ENCODE results near the gene GET4. TPM values are rescaled to one million over a fixed set of nuclear protein-coding genes. Genes with fewer than 3 reads are reported as not detected.
A peak's percentile ranks its signal among the peaks of the same experiment; 100 is the strongest.

GET4 gene
- total RNA-seq, 1 donor from 2014 or later: 4.2 TPM

DNA sequence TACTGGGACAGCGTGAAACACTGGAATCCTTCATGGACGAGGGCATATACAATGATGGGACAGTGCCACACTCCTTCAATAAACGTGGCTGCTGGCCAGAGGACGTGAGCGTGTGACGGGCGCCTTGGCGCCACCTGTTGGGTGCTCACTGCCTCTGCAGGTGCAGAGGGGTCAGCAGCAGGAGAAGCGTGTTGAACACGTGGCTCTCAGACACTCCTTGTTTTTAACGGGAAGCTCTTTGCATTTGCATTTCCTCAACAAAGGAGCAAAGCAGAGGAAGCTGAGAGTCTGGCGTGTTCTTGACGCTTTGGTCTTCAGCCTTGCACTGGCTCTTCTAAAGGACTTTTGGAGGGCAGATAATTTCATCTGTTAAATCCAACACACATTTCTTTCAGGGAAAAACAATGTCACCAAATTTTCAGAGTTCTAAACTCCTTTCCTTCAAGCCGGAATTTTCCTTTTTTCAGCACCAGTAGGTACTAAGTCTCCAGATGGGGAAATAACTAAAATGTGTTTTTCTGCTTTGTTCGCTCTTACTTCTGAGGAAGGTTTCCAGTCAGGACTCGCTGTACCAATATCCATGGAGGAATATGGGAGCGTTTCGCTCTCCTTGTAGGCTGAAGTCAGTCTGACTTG is 2.9 kb upstream of the GET4 start:
- Histone ChIP-seq H3K27me3 (no peaks in the 10 kb centered on the region), H3K4me1 (peaks cover 5 to 25% of the 10 kb centered on the region in 2 donors), H3K9me3 (no peaks in the 10 kb centered on the region), H3K4me3 (no peak overlapping the region), H3K36me3 (peaks cover 29 to 42% of the 10 kb centered on the region in 2 donors), H3K27ac (peak overlapping the region; percentile 47 to 66)
- TF ChIP-seq, protein P1, sequence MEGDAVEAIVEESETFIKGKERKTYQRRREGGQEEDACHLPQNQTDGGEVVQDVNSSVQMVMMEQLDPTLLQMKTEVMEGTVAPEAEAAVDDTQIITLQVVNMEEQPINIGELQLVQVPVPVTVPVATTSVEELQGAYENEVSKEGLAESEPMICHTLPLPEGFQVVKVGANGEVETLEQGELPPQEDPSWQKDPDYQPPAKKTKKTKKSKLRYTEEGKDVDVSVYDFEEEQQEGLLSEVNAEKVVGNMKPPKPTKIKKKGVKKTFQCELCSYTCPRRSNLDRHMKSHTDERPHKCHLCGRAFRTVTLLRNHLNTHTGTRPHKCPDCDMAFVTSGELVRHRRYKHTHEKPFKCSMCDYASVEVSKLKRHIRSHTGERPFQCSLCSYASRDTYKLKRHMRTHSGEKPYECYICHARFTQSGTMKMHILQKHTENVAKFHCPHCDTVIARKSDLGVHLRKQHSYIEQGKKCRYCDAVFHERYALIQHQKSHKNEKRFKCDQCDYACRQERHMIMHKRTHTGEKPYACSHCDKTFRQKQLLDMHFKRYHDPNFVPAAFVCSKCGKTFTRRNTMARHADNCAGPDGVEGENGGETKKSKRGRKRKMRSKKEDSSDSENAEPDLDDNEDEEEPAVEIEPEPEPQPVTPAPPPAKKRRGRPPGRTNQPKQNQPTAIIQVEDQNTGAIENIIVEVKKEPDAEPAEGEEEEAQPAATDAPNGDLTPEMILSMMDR (IDR thresholded peaks at IDR 0.05): peak; percentile 93 to 96 (median 93)
- DNase-seq (ENCODE audit: low spot score in 2 of 2): peak; percentile 50 to 90
- intact Hi-C loops (cut with DNase I): loop anchor here (1.0 to 10.0 kb wide), 4 partner anchors 87 to 661 kb away; partner anchors contain the start of gene MAFK

DNA sequence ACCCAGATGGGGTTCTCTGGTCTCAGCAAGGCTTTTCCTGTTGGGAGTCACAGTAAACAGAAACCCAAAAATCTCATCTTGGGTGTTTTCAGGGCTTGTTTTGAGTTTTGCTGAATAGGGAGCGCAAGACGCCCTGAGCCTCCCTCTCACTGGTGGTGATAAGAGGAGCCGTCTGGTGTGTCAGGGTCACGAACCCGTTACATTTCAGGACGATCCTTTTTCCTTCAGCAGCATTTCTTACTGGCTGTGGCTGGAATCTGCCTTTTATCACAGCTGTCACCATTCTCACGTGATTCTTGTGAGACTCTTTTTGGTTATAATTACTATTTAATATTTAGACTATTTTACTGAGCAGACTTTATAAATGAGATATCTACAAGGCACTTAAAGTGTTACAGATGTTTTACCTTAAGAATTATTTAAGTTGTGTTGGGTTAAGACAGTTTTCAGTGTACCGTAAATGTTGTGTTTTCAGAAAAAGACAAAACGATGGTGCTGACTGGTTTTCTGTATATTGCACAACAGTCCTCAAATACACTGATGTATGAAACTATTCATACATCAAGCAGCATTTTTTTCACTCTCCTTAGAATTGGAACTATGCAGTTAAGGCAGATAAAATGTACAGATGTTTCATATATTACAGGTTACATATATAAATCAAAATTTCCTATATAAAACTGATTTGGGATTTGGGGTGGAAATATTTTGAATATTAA is 2.2 kb upstream of the GET4 start:
- Histone ChIP-seq H3K4me1 (peaks cover 5 to 26% of the 10 kb centered on the region in 2 donors), H3K9me3 (no peaks in the 10 kb centered on the region), H3K27me3 (no peaks in the 10 kb centered on the region), H3K27ac (peak overlapping the region; percentile 47 to 66), H3K4me3 (no peak overlapping the region), H3K36me3 (peaks cover 25 to 40% of the 10 kb centered on the region in 2 donors)
- no peak for DNase-seq (ENCODE audit: low spot score in 2 of 2)
- intact Hi-C loops (cut with DNase I): loop anchor here (10.0 kb wide), 3 partner anchors 549 to 661 kb away; partner anchors contain the start of gene MAFK
- TF ChIP-seq, protein P1 (IDR thresholded peaks at IDR 0.05): no peak

DNA sequence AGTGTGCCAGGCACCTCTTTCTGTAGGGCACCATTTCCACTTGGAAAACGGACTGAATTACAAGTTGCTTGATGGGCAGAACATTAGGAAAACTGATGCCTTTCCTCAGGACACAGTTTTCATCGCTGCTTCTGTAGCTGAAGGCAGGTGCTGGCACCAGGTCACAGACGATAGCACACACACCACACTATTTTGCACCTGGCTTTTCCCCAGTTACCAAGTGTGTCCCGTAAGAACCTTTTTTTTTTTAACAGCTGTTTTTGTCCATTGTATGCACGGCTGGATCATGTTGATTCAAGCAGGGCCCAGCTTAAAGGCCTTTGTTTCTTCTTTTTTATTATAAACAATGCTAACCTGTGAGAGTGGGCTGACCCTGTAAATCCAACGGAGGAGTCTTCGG is 1.3 kb upstream of the GET4 start:
- peaks cover 5 to 23% of the 10 kb centered on the region in 2 donors for H3K4me1 ChIP-seq
- intact Hi-C loops (cut with DNase I): loop anchor here (10.0 kb wide), 3 partner anchors 550 to 660 kb away; partner anchors contain the start of gene MAFK
- peaks cover 18 to 32% of the 10 kb centered on the region in 2 donors for H3K36me3 ChIP-seq
- H3K4me3 ChIP-seq: no peak overlapping the region
- TF ChIP-seq, protein P1 (IDR thresholded peaks at IDR 0.05): no peak
- no peaks in the 10 kb centered on the region for H3K27me3 ChIP-seq
- no peak for DNase-seq (ENCODE audit: low spot score in 2 of 2)
- peak overlapping the region in 1 of 2 donors; percentile 78 for H3K27ac ChIP-seq
- no peaks in the 10 kb centered on the region for H3K9me3 ChIP-seq

DNA sequence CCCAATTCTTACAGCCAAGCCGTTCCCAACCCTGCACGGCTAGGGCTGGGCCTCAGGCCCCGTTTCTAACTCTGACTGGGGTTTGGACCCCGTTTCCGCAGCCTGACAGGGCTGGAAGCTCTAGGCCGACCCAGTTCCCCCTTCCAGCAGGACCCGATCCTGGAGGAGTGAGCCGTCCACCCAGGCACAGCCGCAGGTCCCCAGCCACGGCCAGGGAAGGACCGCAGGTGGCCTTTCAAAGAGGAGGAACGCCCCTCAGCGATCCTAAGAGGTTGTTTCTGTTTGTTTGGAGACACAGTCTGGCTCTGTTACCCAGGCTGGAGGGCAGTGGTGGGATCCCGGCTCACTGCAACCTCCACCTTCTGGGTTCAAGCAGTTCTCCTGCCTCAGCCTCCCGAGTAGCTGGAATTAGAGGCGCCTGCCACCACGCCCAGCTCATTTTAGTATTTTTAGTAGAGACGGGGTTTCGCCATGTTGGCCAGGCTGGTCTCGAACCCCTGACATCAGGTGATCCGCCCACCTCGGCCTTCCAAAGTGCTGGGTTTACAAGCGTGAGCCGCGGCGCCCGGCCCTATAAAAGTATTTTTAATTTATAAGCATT is 778 bp upstream of the GET4 start:
- Histone ChIP-seq H3K27ac (peak overlapping the region; percentile 73 to 78), H3K4me1 (peaks cover 5 to 23% of the 10 kb centered on the region in 2 donors), H3K4me3 (peak overlapping the region; percentile 27 to 59)

DNA sequence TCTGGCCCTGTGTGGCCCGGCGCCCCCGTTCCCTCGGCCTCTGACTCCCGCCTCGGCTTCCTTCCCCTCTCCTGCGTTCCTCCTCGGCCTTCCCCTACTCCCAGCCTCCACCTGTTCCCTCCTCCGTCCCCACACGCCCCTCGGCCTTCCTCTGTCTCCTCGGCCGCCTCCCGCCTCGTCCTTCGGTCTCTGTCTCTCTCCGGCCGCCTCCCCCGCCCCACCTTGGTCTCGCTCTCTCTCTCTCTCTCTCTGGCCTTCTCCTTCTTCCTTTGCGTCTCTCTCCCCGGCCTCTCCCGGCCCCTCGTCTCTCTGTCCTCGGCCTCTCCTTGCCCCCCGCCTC is 588 bp downstream of the GET4 start:
- TF ChIP-seq, protein P1 (IDR thresholded peaks at IDR 0.05): no peak
- intact Hi-C loops (cut with DNase I): loop anchor here (1.0 to 10.0 kb wide), 7 partner anchors 10 to 658 kb away; partner anchors contain the start of genes COX19, DNAAF5, MAFK and PRKAR1B
- H3K27me3 ChIP-seq: no peaks in the 10 kb centered on the region
- H3K27ac ChIP-seq: peak overlapping the region; percentile 78 to 86
- no peaks in the 10 kb centered on the region for H3K9me3 ChIP-seq
- no peak for DNase-seq (ENCODE audit: low spot score in 2 of 2)
- peak overlapping the region; percentile 88 to 91 for H3K4me3 ChIP-seq
- peaks cover 5 to 23% of the 10 kb centered on the region in 2 donors for H3K4me1 ChIP-seq
- H3K36me3 ChIP-seq: peaks cover 12 to 17% of the 10 kb centered on the region in 2 donors

More for the DNA sequence above, 778 bp upstream of the GET4 start:
- TF ChIP-seq, protein P1 (IDR thresholded peaks at IDR 0.05): no peak
- Histone ChIP-seq H3K9me3 (no peaks in the 10 kb centered on the region), H3K36me3 (peaks cover 18 to 28% of the 10 kb centered on the region in 2 donors), H3K27me3 (no peaks in the 10 kb centered on the region)
- intact Hi-C loops (cut with DNase I): loop anchor here (1.0 to 10.0 kb wide), 7 partner anchors 8 to 659 kb away; partner anchors contain the start of genes COX19, DNAAF5, MAFK and PRKAR1B
- DNase-seq (ENCODE audit: low spot score in 2 of 2): no peak
